RWPE2 (cell line): ENCODE results near the gene FEZ2.

Source experiments
- ATAC-seq: fragments of 200-7000 bp; cut with Tn5 transposase; 3 replicates; pipeline ENCODE4 v1.9.1; 2021; ENCODE audit warnings: low read depth
- DNase-seq: peaks from one replicate; pipeline ENCODE4 v3.0.0-alpha.2; 2020; ENCODE audit warnings: low spot score
- H3K27ac ChIP-seq: fragments of 450-650 bp; 2 replicates; pipeline ENCODE4 v1.5.1; 2017; ENCODE audit warnings: mild to moderate bottlenecking; ENCODE audit not compliant: poor library complexity, severe bottlenecking
- H3K27me3 ChIP-seq: fragments of 250-450 bp; sonication (Bioruptor Pico); 2 replicates; pipeline ENCODE4 v1.5.1; 2021; ENCODE audit warnings: mild to moderate bottlenecking, moderate library complexity; ENCODE audit not compliant: insufficient read depth, poor library complexity, severe bottlenecking
- H3K36me3 ChIP-seq: fragments of 250-450 bp; sonication (Bioruptor Pico); 2 replicates; pipeline ENCODE4 v1.5.1; 2020; ENCODE audit warnings: low read depth, mild to moderate bottlenecking, moderate library complexity
- H3K4me1 ChIP-seq: fragments of 250-450 bp; sonication (Bioruptor Pico); 2 replicates; pipeline ENCODE4 v1.5.1; 2021; ENCODE audit warnings: mild to moderate bottlenecking, moderate library complexity; ENCODE audit not compliant: insufficient read depth, poor library complexity, severe bottlenecking
- H3K4me3 ChIP-seq: fragments of 250-450 bp; sonication (Bioruptor Pico); 2 replicates; pipeline ENCODE4 v1.5.1; 2021; ENCODE audit warnings: mild to moderate bottlenecking, moderate library complexity; ENCODE audit not compliant: severe bottlenecking
- H3K9me3 ChIP-seq: fragments of 250-450 bp; sonication (Bioruptor Pico); 2 replicates; pipeline ENCODE4 v1.5.1; 2021; ENCODE audit warnings: mild to moderate bottlenecking, moderate library complexity; ENCODE audit not compliant: severe bottlenecking
- CTCF ChIP-seq: fragments of 450-650 bp; IDR thresholded peaks from one replicate; pipeline ENCODE4 v1.5.1; 2017; ENCODE audit warnings: mild to moderate bottlenecking, moderate library complexity; ENCODE audit not compliant: poor library complexity, severe bottlenecking

The FEZ2 gene

DNA sequence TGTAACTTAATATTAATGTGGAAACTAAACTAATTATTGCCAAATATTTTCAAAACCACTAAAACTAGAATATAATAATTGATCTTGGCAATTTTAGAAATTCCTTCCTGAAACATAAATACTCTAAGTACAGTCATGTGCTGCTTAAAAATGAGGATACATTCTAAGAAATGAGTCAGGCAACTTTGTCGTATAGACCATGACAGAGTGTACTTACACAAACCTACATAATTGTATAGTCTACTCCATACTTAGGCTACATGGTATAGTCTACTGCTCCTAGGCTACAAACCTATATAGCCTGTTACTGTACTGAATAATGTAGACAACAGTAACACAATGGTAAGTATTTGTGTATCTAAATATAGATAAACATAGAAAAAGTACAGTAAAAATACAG, 27.6 kb downstream of the FEZ2 start:
- no peaks in the 10 kb centered on the region for H3K9me3 ChIP-seq
- peak; percentile 46; the same call in 2 of the 3 replicates for ATAC-seq
- TF ChIP-seq CTCF, result no peak
- H3K27me3 ChIP-seq, result no peaks in the 10 kb centered on the region
- H3K4me3 ChIP-seq, result no peak overlapping the region
- peaks cover 29% of the 10 kb centered on the region for H3K4me1 ChIP-seq
- no peak for DNase-seq
- H3K27ac ChIP-seq, result peak overlapping the region; percentile 95
- peaks cover 41% of the 10 kb centered on the region for H3K36me3 ChIP-seq

DNA sequence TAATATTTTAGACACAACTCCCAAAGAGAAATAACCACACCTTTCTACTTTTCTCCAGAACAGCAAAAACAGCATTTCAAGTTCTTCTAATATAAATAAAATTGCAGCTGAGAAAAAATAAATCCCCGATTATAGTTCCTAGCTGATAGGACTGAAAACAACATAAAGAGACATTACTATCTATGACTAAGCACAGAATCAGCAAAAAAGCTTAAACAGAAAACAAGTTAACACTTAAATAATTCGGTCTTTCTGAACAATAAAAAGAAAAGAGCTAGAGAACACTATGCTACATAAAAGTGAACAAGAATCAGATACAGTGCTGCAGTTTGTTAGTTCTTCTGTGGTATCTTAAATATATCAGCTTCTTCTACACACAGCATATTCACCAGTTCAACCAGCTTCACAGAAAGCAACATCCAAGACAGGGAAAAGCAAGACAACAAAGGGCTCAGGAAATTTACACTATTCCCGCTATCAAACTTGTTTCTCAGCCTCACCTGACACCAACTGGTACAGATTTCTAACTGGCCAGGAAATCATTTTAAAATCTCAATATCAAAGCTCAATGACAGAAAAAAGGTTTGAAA, 28.6 kb downstream of the FEZ2 start:
- H3K36me3 ChIP-seq, result peaks cover 37% of the 10 kb centered on the region

GRCh38 chr2:36568516-36569246, 29.3 kb downstream of the FEZ2 start:
- ATAC-seq, result peak; percentile 91

More for the DNA sequence above, 28.6 kb downstream of the FEZ2 start:
- no peaks in the 10 kb centered on the region for H3K27me3 ChIP-seq
- no peak overlapping the region for H3K4me3 ChIP-seq
- peaks cover 31% of the 10 kb centered on the region for H3K4me1 ChIP-seq
- DNase-seq (no peak), ATAC-seq (peak; percentile 17; the same call in 1 of the 3 replicates)
- no peak for TF ChIP-seq CTCF
- peak overlapping the region; percentile 95 for H3K27ac ChIP-seq
- H3K9me3 ChIP-seq, result no peaks in the 10 kb centered on the region

DNA sequence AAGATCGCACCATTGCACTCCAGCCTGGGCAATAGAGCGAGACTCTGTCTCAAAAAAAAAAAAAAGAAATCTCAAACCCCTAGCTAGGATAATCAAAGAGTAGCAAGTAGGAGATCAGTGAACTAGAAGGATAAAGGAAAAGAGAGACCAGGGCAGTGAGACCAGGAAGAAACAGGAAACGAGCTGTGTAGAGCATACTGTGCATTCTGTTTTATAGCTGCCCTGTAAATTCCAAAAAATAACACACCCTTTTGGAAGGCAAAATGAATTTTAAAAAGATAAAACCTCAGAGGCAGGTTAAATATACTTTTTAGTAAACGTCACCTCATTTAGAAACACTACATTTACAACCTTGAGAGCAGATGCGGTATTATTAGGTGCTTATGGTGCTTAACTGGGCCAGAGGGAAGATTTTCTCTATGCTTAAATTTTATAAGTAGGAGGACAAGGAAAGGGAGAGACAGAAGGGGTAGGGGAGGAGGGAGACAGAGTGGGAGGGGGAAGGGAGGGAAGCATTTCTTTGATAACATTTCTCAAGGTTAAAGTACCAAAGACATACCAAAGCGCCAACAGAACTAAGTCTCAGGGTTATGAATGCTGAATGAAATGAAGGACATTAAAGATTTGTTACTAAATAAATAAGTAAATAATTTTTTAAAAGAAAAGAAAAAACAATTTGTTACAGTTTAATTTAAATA, 30.1 kb downstream of the FEZ2 start:
- Histone ChIP-seq H3K27me3 (no peaks in the 10 kb centered on the region), H3K27ac (peak overlapping the region; percentile 95), H3K9me3 (no peaks in the 10 kb centered on the region), H3K36me3 (peaks cover 25% of the 10 kb centered on the region), H3K4me3 (no peak overlapping the region), H3K4me1 (peaks cover 44% of the 10 kb centered on the region)
- no peak for DNase-seq
- ATAC-seq, result no peak
- TF ChIP-seq CTCF, result no peak

More at GRCh38 chr2:36568516-36569246, 29.3 kb downstream of the FEZ2 start:
- Histone ChIP-seq H3K4me1 (peaks cover 37% of the 10 kb centered on the region), H3K27me3 (no peaks in the 10 kb centered on the region), H3K4me3 (no peak overlapping the region), H3K9me3 (no peaks in the 10 kb centered on the region), H3K27ac (peak overlapping the region; percentile 95), H3K36me3 (peaks cover 33% of the 10 kb centered on the region)
- no peak for TF ChIP-seq CTCF
- DNase-seq, result no peak
